ENCODE data around the gene ZEB1.

DNA sequence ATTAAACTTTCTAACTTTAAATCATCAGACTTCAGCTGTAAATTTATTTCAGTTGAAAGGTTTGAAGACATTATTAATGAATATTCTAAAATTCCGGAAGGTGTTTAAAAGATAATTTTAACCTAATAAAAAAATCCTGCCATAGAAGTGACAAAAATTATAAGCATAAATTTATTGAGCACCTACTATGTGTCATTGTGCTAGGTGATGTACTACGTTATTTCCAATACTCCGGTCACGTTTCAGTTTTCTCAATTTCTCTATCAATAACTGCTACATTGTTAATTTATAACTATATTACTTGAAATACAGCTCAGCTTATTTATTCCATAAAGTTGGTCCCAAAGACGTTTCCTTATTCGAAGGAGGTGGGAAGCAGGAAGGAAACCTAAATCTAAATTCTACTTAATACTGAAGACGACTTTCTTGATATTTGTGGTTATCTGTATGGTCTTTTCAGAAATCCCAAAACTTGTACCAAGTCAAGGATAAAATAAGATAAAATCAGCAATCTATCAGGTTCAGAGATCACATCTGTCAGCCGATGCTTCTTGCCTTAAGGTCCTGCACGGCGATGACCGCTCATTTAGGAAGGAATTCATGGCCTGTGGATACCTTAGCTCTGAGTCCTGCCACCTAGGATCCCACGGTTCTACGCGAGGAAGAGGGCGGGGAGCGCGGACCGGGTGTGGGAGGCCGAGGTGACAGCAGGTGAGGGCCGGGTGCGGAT lies 1.2 kb upstream of the ZEB1 start:
- TF ChIP-seq POLR2A (IDR thresholded peaks at IDR 0.05) = no peak
- TF ChIP-seq, protein P1, sequence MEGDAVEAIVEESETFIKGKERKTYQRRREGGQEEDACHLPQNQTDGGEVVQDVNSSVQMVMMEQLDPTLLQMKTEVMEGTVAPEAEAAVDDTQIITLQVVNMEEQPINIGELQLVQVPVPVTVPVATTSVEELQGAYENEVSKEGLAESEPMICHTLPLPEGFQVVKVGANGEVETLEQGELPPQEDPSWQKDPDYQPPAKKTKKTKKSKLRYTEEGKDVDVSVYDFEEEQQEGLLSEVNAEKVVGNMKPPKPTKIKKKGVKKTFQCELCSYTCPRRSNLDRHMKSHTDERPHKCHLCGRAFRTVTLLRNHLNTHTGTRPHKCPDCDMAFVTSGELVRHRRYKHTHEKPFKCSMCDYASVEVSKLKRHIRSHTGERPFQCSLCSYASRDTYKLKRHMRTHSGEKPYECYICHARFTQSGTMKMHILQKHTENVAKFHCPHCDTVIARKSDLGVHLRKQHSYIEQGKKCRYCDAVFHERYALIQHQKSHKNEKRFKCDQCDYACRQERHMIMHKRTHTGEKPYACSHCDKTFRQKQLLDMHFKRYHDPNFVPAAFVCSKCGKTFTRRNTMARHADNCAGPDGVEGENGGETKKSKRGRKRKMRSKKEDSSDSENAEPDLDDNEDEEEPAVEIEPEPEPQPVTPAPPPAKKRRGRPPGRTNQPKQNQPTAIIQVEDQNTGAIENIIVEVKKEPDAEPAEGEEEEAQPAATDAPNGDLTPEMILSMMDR (IDR thresholded peaks at IDR 0.05) = no peak
